Measurements from ENCODE around the gene BRMS1L.

Gene BRMS1L

DNA sequence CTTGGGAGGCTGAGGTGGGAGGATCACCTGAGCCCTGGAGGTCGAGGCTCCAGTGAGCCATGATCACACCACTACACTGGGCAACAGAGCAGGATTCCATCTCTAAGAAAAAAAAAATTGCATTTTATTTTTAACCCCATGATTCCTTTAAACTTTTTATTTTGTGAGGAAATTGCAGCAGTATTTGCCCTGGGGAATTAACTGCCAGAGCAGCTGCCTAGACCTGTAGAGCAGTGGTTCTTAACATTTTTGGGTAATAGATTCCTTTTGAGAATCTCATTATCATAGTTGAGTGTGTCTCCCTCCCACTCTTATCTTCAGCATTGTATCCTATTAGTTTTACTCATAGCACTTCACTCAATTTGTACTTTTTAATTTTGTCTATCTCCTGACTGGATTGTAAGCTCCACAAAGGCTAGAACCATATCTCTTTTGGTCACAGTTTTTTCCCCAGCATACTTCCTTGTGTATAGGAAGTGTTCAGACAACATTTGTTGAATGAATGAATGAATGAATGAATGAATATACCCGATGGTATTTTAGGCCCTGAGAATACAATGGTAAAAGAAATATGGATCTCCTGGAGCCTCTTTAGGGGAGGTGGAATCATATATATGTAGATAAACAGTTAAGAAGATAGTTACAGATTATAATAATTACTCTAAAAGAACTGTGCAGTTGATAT is 40.6 kb downstream of the BRMS1L start:
- DNase-seq (ENCODE audit: low spot score) = no peak

DNA sequence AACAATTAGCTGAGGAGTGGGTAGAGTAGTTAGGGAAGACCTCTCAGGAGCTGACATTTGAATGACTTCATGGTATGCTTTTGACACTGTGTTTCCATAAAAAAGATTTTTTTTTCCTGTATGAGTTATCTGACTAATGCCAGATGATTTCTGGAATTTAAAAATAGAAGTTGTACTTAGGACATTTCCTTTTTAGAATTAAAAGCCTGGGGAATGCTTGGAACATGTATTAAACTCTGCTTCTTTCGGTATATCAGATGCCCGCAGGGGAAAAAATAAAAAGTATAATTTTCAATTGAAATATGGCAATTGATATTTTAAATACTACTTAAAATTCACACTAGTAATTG is 41.1 kb downstream of the BRMS1L start:
- no peak for DNase-seq (ENCODE audit: low spot score)

DNA sequence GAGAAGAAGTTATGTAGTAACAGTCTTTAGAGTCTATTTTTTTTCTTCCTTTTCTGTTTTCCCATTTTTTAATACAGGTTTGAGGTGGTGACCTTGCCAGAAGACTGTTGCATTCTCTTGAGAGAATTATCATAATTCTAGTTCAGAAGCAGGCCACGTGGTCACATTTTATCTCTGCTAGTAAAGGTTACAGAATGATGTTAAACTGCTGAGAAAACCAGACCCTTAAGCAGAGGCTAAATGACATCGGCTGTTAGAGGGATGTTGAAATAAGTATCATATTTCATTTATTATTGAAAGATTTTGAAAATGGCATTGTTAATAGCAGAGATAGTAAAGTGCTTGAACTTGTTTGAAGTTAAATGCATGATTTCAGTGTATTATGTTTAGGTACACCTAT is 49.2 kb downstream of the BRMS1L start:
- DNase-seq (ENCODE audit: low spot score) = no peak

DNA sequence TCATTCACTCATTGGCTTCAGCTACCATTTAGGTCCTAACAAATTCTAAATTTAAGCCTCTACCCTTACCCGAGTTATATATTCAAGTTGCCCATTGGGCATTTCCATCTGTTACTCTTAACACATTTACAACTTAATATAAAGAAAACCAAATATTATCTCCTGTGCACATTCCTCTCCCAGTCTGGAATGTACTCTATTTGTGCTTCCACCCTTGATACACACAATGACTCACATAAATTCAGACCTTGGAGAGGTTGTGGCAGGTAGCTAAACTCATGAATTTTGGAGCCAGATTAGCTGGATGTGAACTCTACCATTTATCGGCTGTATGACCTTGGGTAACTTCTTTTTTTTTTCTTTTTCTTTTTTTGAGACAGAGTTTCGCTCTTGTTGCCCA is 51.1 kb downstream of the BRMS1L start:
- peak; percentile 55 for DNase-seq (ENCODE audit: low spot score)

DNA sequence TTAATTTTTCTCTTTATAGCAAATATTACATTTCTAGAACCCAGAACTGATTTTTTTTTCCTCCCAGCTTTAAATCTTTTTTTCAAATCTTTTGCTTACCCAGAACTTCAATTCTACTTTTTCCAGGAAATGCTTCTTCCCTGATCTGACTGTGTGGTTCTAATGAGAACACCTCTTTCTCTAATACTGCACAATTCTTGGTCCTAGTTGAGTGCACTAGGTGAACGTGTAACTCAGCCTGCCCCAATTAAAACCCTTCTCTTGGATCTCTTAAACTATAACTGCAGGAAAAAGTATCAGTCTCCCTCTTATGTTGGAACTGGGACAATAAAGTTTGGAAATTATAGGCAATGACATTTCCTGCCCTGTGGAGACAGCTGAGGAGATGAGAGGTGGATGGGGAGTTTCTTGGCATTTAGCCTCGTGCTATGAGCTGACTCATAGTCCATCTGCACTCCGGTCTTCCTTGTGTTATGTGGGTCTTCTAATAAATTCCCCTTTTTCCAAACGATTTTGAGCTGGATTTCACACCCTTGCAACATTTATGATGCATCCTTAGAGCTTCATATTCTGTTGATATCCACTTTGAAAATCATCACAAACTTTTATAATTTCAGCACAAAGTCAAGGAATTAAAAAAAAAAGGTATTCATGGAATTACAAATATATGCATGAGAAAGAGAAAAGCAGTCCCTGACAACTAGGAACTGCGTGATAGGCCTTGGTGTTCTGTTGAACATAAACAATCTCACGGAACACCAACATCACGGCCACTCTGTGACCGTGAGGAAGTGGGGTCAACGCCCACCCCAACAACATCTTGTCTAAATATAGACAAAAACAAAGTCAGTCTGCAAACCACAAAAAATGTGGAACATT is 52.4 kb downstream of the BRMS1L start:
- peak; percentile 75 for DNase-seq (ENCODE audit: low spot score)

DNA sequence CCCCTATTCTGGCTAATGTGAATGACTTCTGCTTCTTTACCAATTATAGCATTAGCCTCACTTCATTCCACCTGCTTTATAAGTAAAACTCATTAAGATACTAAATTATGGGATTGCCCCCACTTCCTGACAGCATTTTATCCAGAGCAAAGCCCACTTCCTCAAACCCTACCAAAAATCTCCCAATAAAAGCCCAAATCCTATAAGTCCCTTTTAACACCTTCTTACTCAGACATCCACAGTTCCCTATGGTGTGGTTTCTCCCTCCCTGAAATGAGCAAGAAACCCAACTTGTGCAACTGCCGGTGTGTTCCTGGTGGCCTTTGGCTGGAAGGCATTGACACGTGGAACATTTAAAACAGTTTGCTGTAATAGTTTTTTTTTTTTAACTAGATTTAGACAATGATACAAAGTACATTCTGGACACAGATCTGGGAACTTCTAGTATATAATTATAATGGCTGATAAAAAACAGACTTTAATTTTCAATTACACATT is 53.1 kb downstream of the BRMS1L start:
- no peak for DNase-seq (ENCODE audit: low spot score)

DNA sequence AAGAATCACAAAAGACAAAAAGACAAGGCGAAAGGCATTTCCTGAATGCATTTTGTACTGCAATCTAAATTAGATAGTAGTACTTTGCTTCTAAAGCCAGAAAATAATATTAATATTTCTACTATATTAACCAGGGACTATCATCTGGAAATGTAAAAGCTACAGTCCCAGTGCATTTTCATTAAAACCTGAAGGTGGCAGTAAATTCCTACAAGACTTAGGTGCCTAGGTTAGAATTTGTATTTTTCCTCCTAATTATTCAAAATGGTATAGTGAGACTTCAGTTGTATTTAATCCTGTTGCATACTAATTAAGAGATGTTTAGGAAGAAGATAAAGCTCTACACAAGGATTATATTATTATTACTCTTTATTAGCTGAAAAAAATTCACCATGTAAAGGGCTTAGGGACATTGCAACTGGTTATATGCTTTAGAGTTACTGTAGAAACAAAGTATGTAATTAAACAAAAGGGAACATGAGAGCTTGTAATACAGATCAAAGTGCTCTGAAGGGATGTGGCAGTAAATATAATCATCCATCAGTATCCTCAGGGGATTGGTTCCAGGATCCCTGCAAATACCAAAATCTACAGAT is 53.6 kb downstream of the BRMS1L start:
- peak; percentile 20 for DNase-seq (ENCODE audit: low spot score)

DNA sequence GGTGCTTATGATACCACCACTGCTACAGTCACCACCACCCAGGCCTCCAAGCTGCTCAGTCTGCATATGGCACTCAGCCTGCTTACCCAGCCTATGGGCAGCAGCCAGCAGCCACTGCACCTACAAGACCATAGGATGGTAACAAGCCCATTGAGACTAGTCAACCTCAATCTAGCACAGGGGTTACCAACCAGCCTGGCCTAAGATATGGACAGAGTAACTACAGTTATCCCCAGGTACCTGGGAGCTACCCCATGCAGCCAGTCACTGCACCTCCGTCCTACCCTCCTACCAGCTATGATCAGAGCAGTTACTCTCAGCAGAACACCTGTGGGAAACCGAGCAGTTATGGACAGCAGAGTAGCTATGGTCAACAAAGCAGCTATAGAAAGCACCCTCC is 55.1 kb downstream of the BRMS1L start:
- no peak for DNase-seq (ENCODE audit: low spot score)

DNA sequence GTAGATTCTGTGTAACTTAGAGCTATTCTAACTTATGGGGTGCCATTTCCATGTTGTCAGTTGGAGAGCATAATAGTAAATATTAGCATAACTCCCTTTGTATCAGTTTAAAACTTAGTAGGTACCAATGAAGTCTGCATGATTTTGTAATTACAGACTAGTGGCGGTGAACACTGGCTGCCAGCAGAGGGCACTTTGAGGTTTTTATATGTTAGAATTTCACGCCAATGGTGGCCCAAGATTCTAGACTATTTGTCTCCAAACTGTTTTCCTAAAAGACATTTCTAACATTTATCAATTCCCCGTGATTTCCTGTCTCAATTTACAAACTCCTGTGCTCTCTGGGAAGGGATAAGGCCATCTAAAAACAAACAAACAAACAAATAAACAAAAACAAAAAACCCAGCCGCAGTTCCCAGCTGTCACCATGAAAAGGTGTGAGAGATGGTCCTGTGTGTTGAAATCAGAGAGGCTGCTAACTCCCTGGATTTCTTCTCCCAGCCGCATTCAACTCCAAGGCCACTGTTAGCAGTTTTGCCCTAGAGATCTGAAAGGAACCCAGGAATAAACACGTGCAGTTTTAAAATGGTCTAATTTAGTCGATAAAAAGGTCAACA is 57.6 kb downstream of the BRMS1L start:
- DNase-seq (ENCODE audit: low spot score) = peak; percentile 33

DNA sequence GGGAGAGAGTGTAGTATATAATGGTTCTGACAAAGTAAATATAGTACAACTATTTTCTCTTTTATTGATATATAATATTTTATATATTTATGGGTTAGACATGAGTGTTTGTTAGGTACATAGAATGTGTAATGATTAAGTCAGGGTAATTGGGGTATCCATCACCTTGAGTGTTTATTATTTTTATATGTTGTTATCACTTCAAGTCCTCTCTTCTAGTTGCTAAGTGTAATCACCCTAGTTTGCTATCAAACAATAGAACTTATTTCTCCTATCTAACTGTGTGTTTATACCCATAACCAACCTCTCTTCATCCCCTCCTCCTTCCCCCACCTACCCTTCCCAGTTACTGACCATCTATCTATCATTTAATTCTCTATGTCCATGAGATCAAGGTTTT is 64.2 kb downstream of the BRMS1L start:
- DNase-seq (ENCODE audit: low spot score) = no peak

DNA sequence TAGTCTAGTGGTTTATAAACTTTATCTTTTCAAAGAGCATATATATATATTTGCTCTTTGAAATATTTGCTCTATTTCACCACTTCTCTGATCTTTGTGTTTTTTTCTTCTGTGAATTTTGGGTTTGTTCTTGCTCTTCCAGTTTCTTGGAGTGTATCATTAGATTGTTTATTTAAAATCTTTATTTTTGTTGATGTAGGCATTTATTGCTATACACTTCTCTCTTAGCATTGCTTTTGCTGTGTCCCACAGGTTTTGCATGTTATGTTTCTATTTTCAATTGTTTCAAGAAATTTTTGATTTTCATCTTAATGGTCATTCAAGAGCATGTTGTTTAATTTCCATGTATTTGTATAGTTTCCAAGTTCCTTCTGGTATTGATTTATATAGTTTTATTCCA is 69.1 kb downstream of the BRMS1L start:
- DNase-seq (ENCODE audit: low spot score) = no peak

DNA sequence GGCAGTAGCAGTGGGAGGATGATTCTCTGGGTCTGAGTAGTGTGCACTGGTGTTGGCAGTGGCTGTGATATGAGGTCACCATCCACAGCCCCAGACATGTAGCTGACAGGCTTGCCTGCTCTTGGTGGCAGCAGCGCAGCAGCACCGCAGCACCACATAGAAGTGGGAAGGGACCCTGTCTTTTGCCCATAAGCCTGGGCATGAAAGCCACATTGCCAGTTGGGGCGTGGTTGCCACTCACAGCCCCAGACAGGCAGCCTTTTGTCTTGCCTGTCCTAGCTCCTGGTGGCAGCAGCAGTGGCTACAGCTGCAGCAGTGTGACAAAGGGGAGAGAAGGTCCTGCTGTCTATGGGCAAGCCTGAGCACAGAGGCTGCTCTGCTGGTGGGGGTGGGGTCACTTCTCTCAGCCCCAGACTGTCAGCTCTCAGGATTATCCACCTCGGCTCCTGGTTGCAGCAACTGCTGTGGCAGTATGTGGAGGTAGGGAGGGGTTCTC is 71.5 kb downstream of the BRMS1L start:
- no peak for DNase-seq (ENCODE audit: low spot score)

DNA sequence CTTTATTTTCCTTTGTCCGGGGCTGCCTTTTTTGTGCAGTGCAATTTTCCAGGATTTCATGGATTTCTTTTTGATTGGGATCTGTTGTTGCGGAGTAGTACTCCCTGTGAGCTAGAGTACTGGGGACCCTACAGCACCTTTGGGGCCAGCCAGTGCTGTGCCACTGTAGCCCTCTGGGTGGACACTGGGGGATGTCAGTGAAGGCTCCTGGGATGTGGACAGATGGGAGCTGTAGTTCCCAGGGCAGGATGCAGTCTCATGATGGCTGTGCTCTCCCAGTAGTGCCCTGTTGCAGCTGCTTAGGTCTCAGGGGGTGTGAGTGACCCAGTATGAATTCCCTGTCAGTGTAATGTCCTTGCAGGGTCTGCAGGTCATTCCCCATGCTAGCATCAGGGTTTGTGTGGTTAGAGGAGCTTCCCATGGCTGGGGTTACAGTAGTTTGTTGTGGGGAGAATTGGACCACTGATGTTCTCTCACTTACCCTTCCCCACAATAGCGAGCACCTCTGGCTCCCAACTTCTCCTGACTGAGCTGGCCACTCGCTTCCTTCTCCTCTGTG is 72.2 kb downstream of the BRMS1L start:
- no peak for DNase-seq (ENCODE audit: low spot score)

DNA sequence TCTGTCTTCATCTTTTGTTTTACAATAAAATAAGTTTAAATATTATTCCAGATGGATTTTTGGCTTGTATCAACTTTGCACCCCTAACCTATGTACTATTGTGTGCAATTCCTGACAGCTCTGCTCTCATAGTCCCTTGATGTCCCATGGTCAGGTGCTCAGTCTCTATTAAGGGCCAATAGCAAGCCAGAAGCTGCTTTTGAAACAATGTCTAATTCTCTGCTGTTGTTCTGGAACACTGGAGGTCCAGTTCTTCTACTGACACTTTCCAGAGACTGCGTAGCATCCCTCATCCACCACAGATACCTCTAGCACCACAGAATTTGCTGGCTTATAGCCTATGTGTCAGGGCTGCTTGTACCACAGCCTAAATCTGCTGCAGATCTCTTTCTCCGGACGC is 74.6 kb downstream of the BRMS1L start:
- DNase-seq (ENCODE audit: low spot score) = no peak

DNA sequence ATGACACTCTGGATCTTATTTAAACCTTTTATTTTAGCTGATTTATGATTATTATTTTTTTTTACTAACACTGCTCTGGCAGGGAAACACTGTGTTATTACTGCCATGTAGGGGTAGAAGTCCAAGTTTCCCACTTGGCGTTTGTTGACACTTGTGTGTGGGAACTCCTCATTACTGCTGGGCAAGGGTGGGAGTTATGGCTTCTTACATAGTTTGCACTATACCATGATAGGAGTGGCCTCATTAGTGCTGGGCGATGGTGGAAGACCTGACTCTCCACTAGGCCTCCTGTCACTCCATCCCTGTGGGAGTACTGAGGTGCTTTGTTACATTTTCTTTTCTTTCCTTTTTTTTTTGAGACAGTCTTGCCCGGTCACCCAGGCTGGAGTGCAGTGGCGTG is 83.5 kb downstream of the BRMS1L start:
- DNase-seq (ENCODE audit: low spot score) = no peak

DNA sequence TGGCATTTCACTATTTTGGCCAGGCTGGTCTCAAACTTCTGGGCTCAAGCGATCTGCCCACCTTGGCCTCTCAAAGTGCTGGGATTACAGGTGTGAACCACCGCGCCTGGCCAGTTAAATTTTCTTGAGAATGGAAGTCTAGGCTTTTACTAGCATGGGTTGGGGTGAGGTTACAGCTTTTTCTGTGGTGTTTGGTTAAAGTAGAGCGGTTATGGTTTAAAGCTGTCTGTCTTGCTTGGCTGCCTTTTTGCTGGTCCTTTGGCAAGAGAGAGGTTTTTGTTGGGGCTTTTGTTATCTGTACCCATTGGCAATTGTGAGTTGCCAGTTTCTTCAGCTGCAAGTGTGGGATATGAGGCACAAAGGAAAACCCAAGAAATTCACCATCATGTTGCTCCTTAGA is 84.1 kb downstream of the BRMS1L start:
- DNase-seq (ENCODE audit: low spot score) = no peak

DNA sequence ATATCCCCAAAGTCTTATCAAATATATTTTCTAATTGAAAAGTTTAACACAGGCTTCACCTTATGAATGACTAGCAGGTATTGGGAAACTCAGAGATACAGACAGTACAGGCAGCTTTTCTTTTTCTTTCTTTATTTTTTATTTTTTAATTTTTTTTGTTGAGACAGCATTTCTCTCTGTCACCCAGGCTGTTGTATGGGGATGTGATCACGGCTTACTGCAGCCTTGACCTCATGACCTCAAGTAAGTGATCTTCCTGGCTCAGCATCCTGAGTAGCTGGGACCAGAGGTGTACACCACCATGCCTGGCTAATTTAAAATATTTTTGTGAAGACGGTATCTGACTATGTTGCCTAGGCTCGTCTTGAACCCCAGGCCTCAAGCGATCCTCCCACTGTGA is 85.0 kb downstream of the BRMS1L start:
- DNase-seq (ENCODE audit: low spot score) = no peak

DNA sequence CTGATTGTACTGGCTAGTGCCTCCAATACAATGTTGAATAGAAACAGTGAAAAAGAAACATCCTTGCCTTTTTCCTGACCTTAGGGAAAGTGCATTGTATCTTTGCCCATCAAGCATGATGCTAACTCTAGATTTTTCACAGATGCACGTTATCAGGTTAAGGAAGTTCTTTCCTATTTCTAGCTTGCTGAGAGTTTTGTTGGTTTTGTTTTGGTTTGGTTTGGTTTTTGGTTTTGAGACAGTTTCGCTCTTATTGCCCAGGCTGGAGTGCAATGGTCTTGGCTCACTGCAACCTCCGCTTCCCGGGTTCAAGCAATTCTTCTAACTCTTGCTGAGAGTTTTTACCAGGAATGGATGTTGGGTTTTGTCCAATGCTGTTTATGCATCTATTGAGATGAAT is 89.0 kb downstream of the BRMS1L start:
- DNase-seq (ENCODE audit: low spot score) = no peak

DNA sequence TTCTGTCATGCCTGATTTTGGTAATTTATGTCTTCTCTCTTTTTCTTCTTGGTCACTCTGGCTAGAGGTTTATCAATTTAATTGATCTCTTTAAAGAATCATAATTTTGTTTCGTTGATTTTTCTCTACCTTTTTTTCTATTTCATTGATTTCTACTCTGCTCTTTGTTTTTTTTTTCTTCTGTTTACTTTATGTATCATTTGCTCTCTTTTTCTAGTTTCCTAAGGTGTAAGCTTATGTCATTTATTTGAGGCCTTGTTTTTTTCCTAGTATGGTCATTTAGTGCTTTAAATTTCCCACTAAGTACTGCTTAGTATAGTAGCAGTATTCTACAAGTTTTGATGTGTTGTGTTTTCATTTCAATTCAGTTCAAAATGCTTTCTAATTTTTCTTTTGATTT is 89.6 kb downstream of the BRMS1L start:
- no peak for DNase-seq (ENCODE audit: low spot score)

Measured in kidney tubule cell (primary cell).